ENCODE data around the gene FUT8. TPM values are rescaled to one million over a fixed set of nuclear protein-coding genes. Genes with fewer than 3 reads are reported as not detected.

The FUT8 gene
- total RNA-seq = 15.0 and 15.1 TPM in 2 replicates

GRCh38 chr14:65412032-65412846 lies at the start of gene FUT8:
TSS of gene FUT8 (plus strand) at chr14:65412730. CDS start at chr14:65561564, 148,834 bp downstream.
- peak; percentile 96 for DNase-seq

- no peak for DNase-seq
Measured at GRCh38 chr14:65366802-65367565, 45.5 kb upstream of the FUT8 start.

- no peak for DNase-seq
Measured at GRCh38 chr14:65369560-65369959, 43.0 kb upstream of the FUT8 start.

DNA sequence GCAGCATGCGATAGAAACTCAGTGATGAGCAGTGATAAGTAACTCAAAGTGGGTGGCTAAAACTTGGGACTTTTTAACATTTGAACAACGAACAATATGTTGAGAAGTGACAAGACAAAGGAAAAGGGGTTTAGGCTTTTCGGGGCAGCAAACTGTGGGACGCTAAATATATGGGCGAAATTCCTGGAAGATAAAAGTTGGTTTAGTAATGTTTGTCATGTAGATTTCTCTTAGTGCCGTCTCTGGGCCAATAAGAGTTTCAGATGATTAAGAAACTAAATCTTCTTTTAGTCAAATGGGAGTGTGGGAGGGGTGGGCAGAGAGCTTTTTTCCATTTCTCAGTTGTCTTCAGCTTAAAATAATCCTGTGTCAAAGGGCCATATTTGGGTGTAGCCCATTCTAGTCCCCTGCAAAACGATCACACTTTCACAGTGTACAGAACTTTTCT lies 41.7 kb upstream of the FUT8 start:
- no peak for DNase-seq

DNA sequence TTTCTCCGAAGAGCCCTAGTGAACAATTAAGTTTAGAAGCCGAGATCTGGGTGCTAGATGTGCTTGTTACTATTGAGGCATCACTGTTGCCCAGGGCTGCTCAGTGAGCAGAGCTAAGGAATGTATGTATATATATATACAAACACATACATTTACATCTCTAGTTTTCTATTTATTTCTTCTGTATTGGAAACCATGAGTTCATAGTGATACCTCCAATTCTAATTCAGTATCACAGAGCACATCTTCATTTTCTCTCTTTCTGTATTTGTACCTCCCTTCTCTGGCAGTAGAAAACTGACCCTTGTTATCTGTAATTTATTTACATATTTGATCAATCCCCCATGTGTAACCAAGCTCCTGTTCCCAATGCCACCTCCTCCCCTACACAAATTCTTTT lies 40.7 kb upstream of the FUT8 start:
- DNase-seq = no peak

- DNase-seq = no peak
Measured at GRCh38 chr14:65373016-65373670, 39.4 kb upstream of the FUT8 start.

GRCh38 chr14:65373671-65374039 lies 38.9 kb upstream of the FUT8 start:
- DNase-seq = no peak

DNA sequence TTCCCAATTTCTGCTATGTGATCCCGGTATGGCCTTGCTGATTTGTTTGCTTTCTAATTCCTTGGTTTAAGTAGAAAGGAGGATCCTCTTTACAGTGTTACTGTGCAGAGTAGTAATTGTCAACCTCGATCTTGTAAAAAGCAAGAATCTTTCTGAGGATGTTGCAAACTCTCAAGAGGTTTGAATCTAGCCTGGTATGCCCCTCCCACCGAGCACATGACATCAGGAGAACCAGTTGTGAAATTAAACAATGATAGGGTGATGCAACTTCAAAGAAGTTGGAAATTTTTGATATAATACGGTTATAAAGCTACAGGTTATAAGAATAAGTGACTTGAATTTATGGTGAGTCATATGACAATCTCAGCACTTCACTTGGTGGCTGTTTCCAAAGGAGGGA lies 35.0 kb upstream of the FUT8 start:
- DNase-seq = no peak

DNA sequence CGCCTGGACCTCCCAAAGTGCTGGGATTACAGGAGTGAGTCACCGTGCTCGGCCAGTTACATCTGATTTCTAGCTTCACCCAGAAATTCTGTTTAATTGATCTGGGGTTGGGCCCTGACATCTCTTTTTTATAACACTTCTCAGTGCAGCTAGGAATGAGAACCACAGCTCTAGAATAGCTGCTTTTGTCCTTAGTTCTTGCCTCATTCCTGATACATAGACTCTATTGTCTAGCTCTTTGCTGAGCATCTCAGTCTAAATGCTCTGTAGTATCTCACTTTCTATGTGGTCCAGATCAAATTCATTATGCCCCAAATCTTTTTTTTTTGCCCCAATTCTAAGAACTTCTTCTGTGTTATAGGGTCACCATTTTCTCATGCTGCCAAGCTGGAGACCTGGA lies 29.9 kb upstream of the FUT8 start:
- DNase-seq = no peak

- no peak for DNase-seq
Measured at GRCh38 chr14:65387171-65387570, 25.4 kb upstream of the FUT8 start.

DNA sequence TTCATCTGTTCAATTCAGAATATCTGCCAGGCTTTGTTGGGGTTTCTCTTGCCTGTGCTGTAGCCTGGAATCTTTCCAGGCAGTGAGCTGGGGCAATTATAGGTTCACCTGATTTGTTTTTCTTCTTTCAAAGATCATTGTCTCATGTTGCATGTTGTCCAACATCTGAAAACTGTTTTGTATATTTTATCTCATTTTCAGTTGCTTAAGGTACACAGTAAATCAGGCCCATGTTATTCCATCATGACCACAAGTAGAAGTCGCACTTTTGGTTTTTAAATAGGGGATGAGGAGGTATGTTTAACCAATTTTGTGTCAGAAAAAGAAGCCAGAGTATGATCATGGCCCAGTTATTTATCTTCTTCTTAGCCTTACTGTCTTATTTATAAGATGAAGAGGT lies 24.9 kb upstream of the FUT8 start:
- DNase-seq = no peak

GRCh38 chr14:65392296-65392695 lies 20.2 kb upstream of the FUT8 start:
- no peak for DNase-seq

GRCh38 chr14:65396082-65396910 lies 16.2 kb upstream of the FUT8 start:
- DNase-seq = no peak

GRCh38 chr14:65403231-65403630 lies 9.3 kb upstream of the FUT8 start:
- DNase-seq = no peak

GRCh38 chr14:65408113-65408512 lies 4.4 kb upstream of the FUT8 start:
- DNase-seq = no peak

DNA sequence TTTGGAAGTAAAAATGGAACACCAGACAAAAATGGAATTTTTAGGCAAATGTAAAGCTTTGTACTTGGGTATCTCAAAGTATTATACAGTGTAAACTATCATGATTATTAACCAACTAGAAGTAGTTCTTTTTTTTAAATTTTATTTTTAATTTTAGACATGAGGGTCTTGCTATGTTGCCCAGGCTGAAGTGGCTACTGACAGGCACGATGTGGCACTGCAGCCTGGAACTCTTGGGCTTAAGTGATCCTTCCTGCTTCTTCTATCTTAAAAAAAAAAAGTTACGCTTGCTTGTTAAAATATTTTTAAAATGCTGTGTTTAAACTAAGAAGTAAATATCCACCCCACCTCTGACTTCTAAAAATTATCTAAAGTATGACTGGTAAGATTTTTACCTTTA lies 1.9 kb upstream of the FUT8 start:
- no peak for DNase-seq

DNA sequence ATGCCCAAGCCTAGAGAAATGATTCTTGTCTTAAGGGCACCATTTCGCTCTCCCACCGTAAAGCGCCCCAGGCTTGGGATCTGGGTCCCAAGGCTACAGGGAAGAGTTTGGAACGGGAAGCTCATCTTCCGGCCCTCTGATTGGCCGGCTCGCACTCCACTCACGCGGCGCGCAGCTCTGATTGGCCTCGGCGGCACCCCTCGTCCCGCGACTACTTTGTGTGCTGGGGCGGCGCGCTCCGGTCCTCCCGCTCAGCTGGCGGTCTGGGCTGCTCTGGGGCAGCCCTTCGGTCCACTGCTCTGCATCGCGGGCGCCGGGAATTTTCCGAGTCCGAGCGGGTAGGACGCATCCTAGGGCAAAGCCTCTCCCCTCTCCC lies 886 bp upstream of the FUT8 start:
- peak; percentile 94 for DNase-seq

DNA sequence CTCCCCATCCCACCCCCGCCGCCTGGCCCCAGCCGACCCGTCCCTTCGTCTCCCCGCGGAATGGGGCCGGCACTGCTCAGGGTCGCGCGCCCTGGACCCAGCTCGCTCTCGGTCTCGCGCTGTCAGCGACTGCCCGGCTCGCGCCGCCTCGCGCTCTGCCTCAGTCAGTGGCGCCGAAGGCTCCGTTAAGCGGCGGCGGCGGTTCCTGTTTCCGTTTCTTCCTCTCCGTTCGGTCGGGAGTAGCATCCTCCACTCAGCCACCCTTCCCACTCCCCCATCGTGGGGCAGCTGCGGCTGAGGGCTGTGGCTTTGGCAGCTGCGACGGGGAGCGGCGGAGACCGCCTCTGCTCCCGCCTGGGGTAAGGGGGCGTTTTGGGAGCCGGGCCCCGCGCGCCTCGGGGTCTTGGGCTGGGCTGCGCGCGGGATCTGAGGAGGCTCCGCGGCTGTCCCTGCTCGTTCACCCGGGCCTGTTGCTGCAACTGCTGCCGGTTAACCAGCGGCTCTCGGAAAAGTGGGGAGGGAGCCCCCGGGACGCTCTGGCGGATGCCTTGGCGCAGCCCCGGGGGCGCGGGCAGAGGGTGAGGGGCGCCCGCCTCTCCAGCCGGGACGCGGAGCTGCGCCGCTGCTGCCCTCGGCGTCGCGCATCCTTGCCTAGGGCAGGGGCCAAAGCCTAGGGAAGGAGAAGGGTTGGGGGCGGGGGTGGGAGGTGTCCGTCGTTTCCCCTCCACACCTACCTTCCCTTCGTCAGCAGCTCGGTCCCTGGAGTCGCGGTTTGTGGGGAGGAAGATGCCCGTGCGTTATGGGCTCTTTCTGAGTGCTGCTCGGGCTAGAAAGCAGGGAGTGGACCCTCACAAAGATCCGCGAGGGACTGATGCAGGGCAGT lies 567 bp downstream of the FUT8 start:
- DNase-seq = peak; percentile 75

GRCh38 chr14:65413739-65414045 lies 1.2 kb downstream of the FUT8 start:
- no peak for DNase-seq

GRCh38 chr14:65414961-65415589 lies 2.5 kb downstream of the FUT8 start:
- DNase-seq = peak; percentile 61

GRCh38 chr14:65415613-65416012 lies 3.1 kb downstream of the FUT8 start:
- DNase-seq = no peak
